Liver (tissue), 9 donors: ENCODE results near the gene TENM3. TPM values are rescaled to one million over a fixed set of nuclear protein-coding genes. Genes with fewer than 3 reads are reported as not detected.

Experiments
- DNase-seq: peaks from one replicate; pipeline ENCODE4 v3.0.0-alpha.2; 2017; ENCODE audit warnings: low spot score
- H3K27ac ChIP-seq, 2 donors: one replicate each; pipeline ENCODE4 v1.7.0; 2013; ENCODE audit warnings: inconsistent platforms in 2 of 2, low read length in 2 of 2, control low read depth in 1 of 2, low read depth in 1 of 2, mild to moderate bottlenecking in 1 of 2
- H3K27me3 ChIP-seq, 4 donors: one replicate each; pipeline versions ENCODE4 v1.6.1 to v1.7.0; 2013; ENCODE audit warnings: low read length in 3 of 4, inconsistent platforms in 1 of 4, mild to moderate bottlenecking in 1 of 4, moderate library complexity in 1 of 4; ENCODE audit not compliant: control insufficient read depth in 4 of 4, insufficient read depth in 4 of 4
- H3K36me3 ChIP-seq, 4 donors: one replicate each; pipeline versions ENCODE4 v1.6.1 to v1.7.0; 2013; ENCODE audit warnings: low read length in 3 of 4, mild to moderate bottlenecking in 3 of 4, low read depth in 1 of 4, moderate library complexity in 1 of 4; ENCODE audit not compliant: control insufficient read depth in 4 of 4, insufficient read depth in 3 of 4
- H3K4me1 ChIP-seq, 4 donors: one replicate each; pipeline versions ENCODE4 v1.6.1 to v1.7.0; 2013; ENCODE audit warnings: low read length in 3 of 4, mild to moderate bottlenecking in 3 of 4, moderate library complexity in 1 of 4; ENCODE audit not compliant: control insufficient read depth in 4 of 4, insufficient read depth in 4 of 4
- H3K4me3 ChIP-seq, 3 donors: one replicate each; pipeline versions ENCODE4 v1.6.1 to v1.7.0; 2013; ENCODE audit warnings: low read length in 3 of 3, control low read depth in 1 of 3, low read depth in 1 of 3, mild to moderate bottlenecking in 1 of 3
- H3K9ac ChIP-seq, 2 donors: one replicate each; pipeline ENCODE4 v1.7.0; 2013; ENCODE audit warnings: low read length in 2 of 2, mild to moderate bottlenecking in 2 of 2, moderate library complexity in 2 of 2, control low read depth in 1 of 2, low read depth in 1 of 2
- H3K9me3 ChIP-seq, 4 donors: one replicate each; pipeline versions ENCODE4 v1.6.1 to v1.7.0; 2013; ENCODE audit warnings: low read length in 3 of 4; ENCODE audit not compliant: control insufficient read depth in 4 of 4
- FOXA1 ChIP-seq: IDR thresholded peaks from 2 replicates; pipeline ENCODE4 v1.6.1; 2016; ENCODE audit warnings: antibody characterized with exemption
- FOXA2 ChIP-seq: IDR thresholded peaks from 2 replicates; pipeline ENCODE4 v1.6.1; 2016; ENCODE audit warnings: antibody characterized with exemption
- GABPA ChIP-seq, 2 donors: IDR thresholded peaks in 1 of 2; conservative IDR thresholded peaks in 1 of 2; 2 replicates each; pipeline ENCODE4 v1.6.1; 2016; ENCODE audit warnings: antibody characterized with exemption in 2 of 2, mild to moderate bottlenecking in 1 of 2, moderate library complexity in 1 of 2
- HNF4A ChIP-seq, 2 donors: conservative IDR thresholded peaks; 2 replicates each; pipeline ENCODE4 v1.6.1; 2016; ENCODE audit warnings: antibody characterized with exemption in 2 of 2, mild to moderate bottlenecking in 2 of 2
- HNF4G ChIP-seq: IDR thresholded peaks from 2 replicates; pipeline ENCODE4 v1.6.1; 2016; ENCODE audit warnings: antibody characterized with exemption
- JUND ChIP-seq, 2 donors: IDR thresholded peaks; 2 replicates each; pipeline ENCODE4 v1.6.1; 2016; ENCODE audit warnings: antibody characterized with exemption in 2 of 2
- NR2F2 ChIP-seq: IDR thresholded peaks from 2 replicates; pipeline ENCODE4 v1.6.1; 2016; ENCODE audit warnings: antibody characterized with exemption
- RXRA ChIP-seq, 2 donors: IDR thresholded peaks; 2 replicates each; pipeline ENCODE4 v1.6.1; 2017 to 2018; ENCODE audit warnings: antibody characterized with exemption in 2 of 2, mild to moderate bottlenecking in 1 of 2
- WGBS: extraction: QIAGEN DNeasy Blood & Tissue Kit; methylation state at CpG from one replicate; pipeline ENCODE4 v1.1.7; 2013; 5-methylcytosine and 5-hydroxymethylcytosine counted together
- polyA plus RNA-seq, 2 donors: library from polyadenylated mRNA; stranded (reverse) in 1 of 2; unstranded in 1 of 2; fragments of 200-250 nt in 1 of 2; fragments of >200 nt in 1 of 2; fragmentation: Nextera tagmentation in 1 of 2; extraction: Ambion mirVana in 1 of 2; gene quantifications; one replicate each; pipeline versions ENCODE4 v1.2.1 to v1.2.3, GENCODE V29; 2013 to 2015
- total RNA-seq, 2 donors: library from RNA; depleted of rRNA; stranded (reverse); fragments of >200 nt; gene quantifications; one replicate each; pipeline ENCODE4 v1.2.3, GENCODE V29; 2014
- TF ChIP-seq, protein P1 (sequence below): fragments of 150-350 bp; IDR thresholded peaks from 2 replicates; pipeline ENCODE4 v1.5.1; 2017; ENCODE audit warnings: improper control_type of control experiment, low read depth, low read length; ENCODE audit not compliant: missing input control
- TF ChIP-seq, protein P2 (sequence below): IDR thresholded peaks from 2 replicates; pipeline ENCODE4 v1.6.1; 2016; ENCODE audit warnings: antibody characterized with exemption
- TF ChIP-seq, protein P3 (sequence below): IDR thresholded peaks from 2 replicates; pipeline ENCODE4 v1.6.1; 2016; ENCODE audit warnings: antibody characterized with exemption
- donor health status: healthy.
- donor health status: healthy.
- donor health status: healthy.
- donor health status: healthy.
- donor health status: healthy.

The TENM3 gene
- total and polyA plus RNA-seq, 4 donors, result 0.32 to 16.8 (median 0.70) TPM

DNA sequence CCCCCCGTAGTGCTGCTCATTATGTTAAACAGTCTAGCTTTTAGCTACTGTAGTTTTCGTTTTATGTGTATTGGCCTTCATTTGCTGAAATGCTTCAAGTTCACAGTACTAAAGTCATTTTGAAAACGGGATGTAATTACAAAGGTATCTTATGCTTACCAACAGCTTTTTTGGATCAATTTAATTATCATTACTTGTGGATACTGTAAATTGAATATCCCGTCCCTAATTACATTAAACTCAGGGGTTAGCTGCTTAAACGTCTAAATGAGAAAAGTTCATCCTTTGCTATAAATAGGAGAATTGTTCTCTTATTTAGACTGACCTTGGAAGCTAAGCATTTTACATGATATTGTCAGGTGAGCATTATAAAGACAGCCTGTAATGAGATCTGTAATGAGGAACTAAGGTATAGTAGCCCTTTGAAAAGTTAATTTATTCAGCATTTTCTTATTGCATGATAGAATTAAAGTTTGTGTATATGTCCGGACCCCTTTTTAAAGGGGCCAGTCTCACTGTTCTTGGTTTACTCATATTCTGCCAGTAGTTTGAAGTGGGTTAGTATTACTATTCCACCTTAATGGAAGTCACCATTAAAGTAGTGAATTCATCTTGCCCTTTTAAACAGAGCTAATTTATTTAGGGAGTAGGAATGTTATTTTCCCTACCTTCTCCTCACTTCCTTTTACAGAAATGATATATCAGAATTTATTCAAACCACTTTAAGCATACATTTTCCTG, 252.6 kb downstream of the TENM3 start:
- Histone ChIP-seq H3K9me3 (no peaks in the 10 kb centered on the region), H3K4me1 (no peaks in the 10 kb centered on the region), H3K4me3 (no peak overlapping the region), H3K9ac (no peak overlapping the region), H3K27ac (no peak overlapping the region), H3K36me3 (no peaks in the 10 kb centered on the region), H3K27me3 (peaks cover 0 to 5% (median 0%) of the 10 kb centered on the region in 4 donors)
- DNase-seq, result no peak
- WGBS, result 65% methylated on average over 6 of the region's 6 CpGs
- TF ChIP-seq GABPA (IDR thresholded peaks at IDR 0.05 in 1 of 2, conservative IDR thresholded peaks at IDR 0.05 in 1 of 2), result no peak
- TF ChIP-seq HNF4A (conservative IDR thresholded peaks at IDR 0.05), result no peak
- TF ChIP-seq, protein P1, sequence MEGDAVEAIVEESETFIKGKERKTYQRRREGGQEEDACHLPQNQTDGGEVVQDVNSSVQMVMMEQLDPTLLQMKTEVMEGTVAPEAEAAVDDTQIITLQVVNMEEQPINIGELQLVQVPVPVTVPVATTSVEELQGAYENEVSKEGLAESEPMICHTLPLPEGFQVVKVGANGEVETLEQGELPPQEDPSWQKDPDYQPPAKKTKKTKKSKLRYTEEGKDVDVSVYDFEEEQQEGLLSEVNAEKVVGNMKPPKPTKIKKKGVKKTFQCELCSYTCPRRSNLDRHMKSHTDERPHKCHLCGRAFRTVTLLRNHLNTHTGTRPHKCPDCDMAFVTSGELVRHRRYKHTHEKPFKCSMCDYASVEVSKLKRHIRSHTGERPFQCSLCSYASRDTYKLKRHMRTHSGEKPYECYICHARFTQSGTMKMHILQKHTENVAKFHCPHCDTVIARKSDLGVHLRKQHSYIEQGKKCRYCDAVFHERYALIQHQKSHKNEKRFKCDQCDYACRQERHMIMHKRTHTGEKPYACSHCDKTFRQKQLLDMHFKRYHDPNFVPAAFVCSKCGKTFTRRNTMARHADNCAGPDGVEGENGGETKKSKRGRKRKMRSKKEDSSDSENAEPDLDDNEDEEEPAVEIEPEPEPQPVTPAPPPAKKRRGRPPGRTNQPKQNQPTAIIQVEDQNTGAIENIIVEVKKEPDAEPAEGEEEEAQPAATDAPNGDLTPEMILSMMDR, result no peak
- no peak for TF ChIP-seq JUND (IDR thresholded peaks at IDR 0.05)
- TF ChIP-seq, protein P2, sequence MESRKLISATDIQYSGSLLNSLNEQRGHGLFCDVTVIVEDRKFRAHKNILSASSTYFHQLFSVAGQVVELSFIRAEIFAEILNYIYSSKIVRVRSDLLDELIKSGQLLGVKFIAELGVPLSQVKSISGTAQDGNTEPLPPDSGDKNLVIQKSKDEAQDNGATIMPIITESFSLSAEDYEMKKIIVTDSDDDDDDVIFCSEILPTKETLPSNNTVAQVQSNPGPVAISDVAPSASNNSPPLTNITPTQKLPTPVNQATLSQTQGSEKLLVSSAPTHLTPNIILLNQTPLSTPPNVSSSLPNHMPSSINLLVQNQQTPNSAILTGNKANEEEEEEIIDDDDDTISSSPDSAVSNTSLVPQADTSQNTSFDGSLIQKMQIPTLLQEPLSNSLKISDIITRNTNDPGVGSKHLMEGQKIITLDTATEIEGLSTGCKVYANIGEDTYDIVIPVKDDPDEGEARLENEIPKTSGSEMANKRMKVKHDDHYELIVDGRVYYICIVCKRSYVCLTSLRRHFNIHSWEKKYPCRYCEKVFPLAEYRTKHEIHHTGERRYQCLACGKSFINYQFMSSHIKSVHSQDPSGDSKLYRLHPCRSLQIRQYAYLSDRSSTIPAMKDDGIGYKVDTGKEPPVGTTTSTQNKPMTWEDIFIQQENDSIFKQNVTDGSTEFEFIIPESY, result no peak
- TF ChIP-seq FOXA2, result no peak
- TF ChIP-seq, protein P3, sequence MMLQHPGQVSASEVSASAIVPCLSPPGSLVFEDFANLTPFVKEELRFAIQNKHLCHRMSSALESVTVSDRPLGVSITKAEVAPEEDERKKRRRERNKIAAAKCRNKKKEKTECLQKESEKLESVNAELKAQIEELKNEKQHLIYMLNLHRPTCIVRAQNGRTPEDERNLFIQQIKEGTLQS, result no peak
- TF ChIP-seq FOXA1, result no peak

DNA sequence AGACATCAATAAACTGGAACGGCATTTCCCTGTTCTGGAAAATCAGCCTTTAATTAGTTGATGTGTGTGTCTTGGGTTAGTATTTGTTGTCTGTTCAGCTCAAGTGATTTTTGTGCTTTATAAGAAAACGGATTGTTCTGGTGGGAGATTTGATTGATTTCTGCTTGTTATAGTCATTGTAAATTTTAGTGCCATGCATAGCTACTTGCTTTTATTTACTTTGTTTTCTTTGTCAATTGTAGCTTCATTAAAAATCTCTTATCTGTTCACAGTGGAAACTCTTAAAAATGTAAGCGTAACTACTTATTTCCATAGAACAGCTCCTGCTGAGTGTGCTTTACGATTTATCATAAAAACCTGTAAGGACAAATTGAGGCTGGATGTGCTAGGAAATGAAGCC, 253.2 kb downstream of the TENM3 start:
- Histone ChIP-seq H3K9me3 (no peaks in the 10 kb centered on the region), H3K4me3 (no peak overlapping the region), H3K4me1 (no peaks in the 10 kb centered on the region), H3K27me3 (peaks cover 0 to 5% (median 0%) of the 10 kb centered on the region in 4 donors), H3K36me3 (no peaks in the 10 kb centered on the region), H3K9ac (no peak overlapping the region), H3K27ac (no peak overlapping the region)
- DNase-seq, result no peak
- no peak for TF ChIP-seq HNF4G
- TF ChIP-seq, protein P2, result no peak
- TF ChIP-seq NR2F2, result no peak
- 69% methylated on average over 4 of the region's 4 CpGs for WGBS

DNA sequence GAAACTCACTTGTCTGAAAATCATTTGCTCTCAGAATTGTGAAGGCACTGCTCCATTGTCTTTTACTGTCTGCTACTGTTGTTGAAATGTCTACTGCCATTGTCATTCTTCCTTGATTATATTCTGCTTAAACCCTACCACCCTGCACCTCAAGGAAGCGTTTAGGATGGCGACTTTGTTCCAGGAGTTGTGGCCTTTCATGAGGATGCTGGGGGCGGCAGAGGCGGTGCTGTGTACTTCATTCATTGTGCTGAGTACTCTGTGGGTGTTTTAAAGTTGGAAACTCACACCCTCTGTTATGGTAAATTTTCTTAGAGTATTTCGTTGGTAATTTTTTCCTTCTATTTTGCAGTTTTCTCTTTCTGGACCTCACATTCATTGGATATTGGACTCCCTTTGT, 258.9 kb downstream of the TENM3 start:
- TF ChIP-seq RXRA (IDR thresholded peaks at IDR 0.05) (no peak), HNF4G (no peak), FOXA1 (no peak), FOXA2 (no peak)
- H3K9me3 ChIP-seq, result no peaks in the 10 kb centered on the region
- DNase-seq, result no peak
- WGBS, result 83% methylated on average over 5 of the region's 5 CpGs
- no peaks in the 10 kb centered on the region for H3K36me3 ChIP-seq
- H3K9ac ChIP-seq, result no peak overlapping the region
- no peaks in the 10 kb centered on the region for H3K4me1 ChIP-seq
- H3K27me3 ChIP-seq, result no peaks in the 10 kb centered on the region
- H3K4me3 ChIP-seq, result no peak overlapping the region
- no peak overlapping the region for H3K27ac ChIP-seq
